ENCODE data around the gene SPEN. TPM values are rescaled to one million over a fixed set of nuclear protein-coding genes. Genes with fewer than 3 reads are reported as not detected.

Gene SPEN
- total RNA-seq, 1 donor from 2014 or later: 33.5 TPM

- H3K36me3 Mint-ChIP-seq (ENCODE audit: low read depth, unreplicated experiment): peaks cover 67% of the 10 kb centered on the region
- no peak for TF ChIP-seq CTCF (IDR thresholded peaks at IDR 0.05; ENCODE audit: unreplicated experiment)
- peak overlapping the region; percentile 71 for H3K4me3 Mint-ChIP-seq (ENCODE audit: unreplicated experiment)
- peak overlapping the region; percentile 52 for H3K27ac Mint-ChIP-seq (ENCODE audit: unreplicated experiment)
- no peaks in the 10 kb centered on the region for H3K9me3 Mint-ChIP-seq (ENCODE audit: unreplicated experiment)
- peaks cover 17% of the 10 kb centered on the region for H3K27me3 Mint-ChIP-seq (ENCODE audit: unreplicated experiment)
- no peak for DNase-seq (ENCODE audit: low spot score)
- H3K4me1 Mint-ChIP-seq (ENCODE audit: unreplicated experiment): peaks cover 16% of the 10 kb centered on the region
Observed at GRCh38 chr1:15935056-15935950, 87.8 kb downstream of the SPEN start.

GRCh38 chr1:15936025-15936424 is 88.5 kb downstream of the SPEN start:
- peaks cover 60% of the 10 kb centered on the region for H3K36me3 Mint-ChIP-seq (ENCODE audit: low read depth, unreplicated experiment)
- peaks cover 16% of the 10 kb centered on the region for H3K4me1 Mint-ChIP-seq (ENCODE audit: unreplicated experiment)
- no peak overlapping the region for H3K4me3 Mint-ChIP-seq (ENCODE audit: unreplicated experiment)
- no peak overlapping the region for H3K27ac Mint-ChIP-seq (ENCODE audit: unreplicated experiment)
- peaks cover 18% of the 10 kb centered on the region for H3K27me3 Mint-ChIP-seq (ENCODE audit: unreplicated experiment)
- no peak for TF ChIP-seq CTCF (IDR thresholded peaks at IDR 0.05; ENCODE audit: unreplicated experiment)
- no peak for DNase-seq (ENCODE audit: low spot score)
- H3K9me3 Mint-ChIP-seq (ENCODE audit: unreplicated experiment): no peaks in the 10 kb centered on the region

- no peak for TF ChIP-seq CTCF (IDR thresholded peaks at IDR 0.05; ENCODE audit: unreplicated experiment)
- H3K9me3 Mint-ChIP-seq (ENCODE audit: unreplicated experiment): no peaks in the 10 kb centered on the region
- peaks cover 14% of the 10 kb centered on the region for H3K27me3 Mint-ChIP-seq (ENCODE audit: unreplicated experiment)
- peaks cover 51% of the 10 kb centered on the region for H3K36me3 Mint-ChIP-seq (ENCODE audit: low read depth, unreplicated experiment)
- DNase-seq (ENCODE audit: low spot score): no peak
- H3K4me3 Mint-ChIP-seq (ENCODE audit: unreplicated experiment): no peak overlapping the region
- H3K27ac Mint-ChIP-seq (ENCODE audit: unreplicated experiment): peak overlapping the region; percentile 95
- peaks cover 16% of the 10 kb centered on the region for H3K4me1 Mint-ChIP-seq (ENCODE audit: unreplicated experiment)
Observed at GRCh38 chr1:15937146-15937545, 89.6 kb downstream of the SPEN start.

GRCh38 chr1:15937706-15938168 is 90.2 kb downstream of the SPEN start:
- Mint-ChIP-seq H3K27ac (ENCODE audit: unreplicated experiment) (peak overlapping the region; percentile 95), H3K36me3 (ENCODE audit: low read depth, unreplicated experiment) (peaks cover 49% of the 10 kb centered on the region), H3K9me3 (ENCODE audit: unreplicated experiment) (no peaks in the 10 kb centered on the region), H3K27me3 (ENCODE audit: unreplicated experiment) (peaks cover 17% of the 10 kb centered on the region), H3K4me1 (ENCODE audit: unreplicated experiment) (peaks cover 16% of the 10 kb centered on the region), H3K4me3 (ENCODE audit: unreplicated experiment) (peak overlapping the region; percentile 31)
- no peak for TF ChIP-seq CTCF (IDR thresholded peaks at IDR 0.05; ENCODE audit: unreplicated experiment)
- DNase-seq (ENCODE audit: low spot score): no peak

- H3K4me3 Mint-ChIP-seq (ENCODE audit: unreplicated experiment): no peak overlapping the region
- peaks cover 16% of the 10 kb centered on the region for H3K4me1 Mint-ChIP-seq (ENCODE audit: unreplicated experiment)
- H3K27me3 Mint-ChIP-seq (ENCODE audit: unreplicated experiment): peaks cover 14% of the 10 kb centered on the region
- no peak overlapping the region for H3K27ac Mint-ChIP-seq (ENCODE audit: unreplicated experiment)
- no peaks in the 10 kb centered on the region for H3K9me3 Mint-ChIP-seq (ENCODE audit: unreplicated experiment)
- peaks cover 40% of the 10 kb centered on the region for H3K36me3 Mint-ChIP-seq (ENCODE audit: low read depth, unreplicated experiment)
- TF ChIP-seq CTCF (IDR thresholded peaks at IDR 0.05; ENCODE audit: unreplicated experiment): no peak
- DNase-seq (ENCODE audit: low spot score): no peak
Observed at GRCh38 chr1:15938628-15939161, 91.2 kb downstream of the SPEN start.
